B cell (primary cell): ENCODE results near the gene ZBTB40. TPM values are rescaled to one million over a fixed set of nuclear protein-coding genes. Genes with fewer than 3 reads are reported as not detected.
A peak's percentile ranks its signal among the peaks of the same experiment; 100 is the strongest.

Experiments
- ATAC-seq: fragments of 200-7000 bp; cut with Tn5 transposase; one replicate; pipeline ENCODE4 v1.10.0; 2021; ENCODE audit warnings: low read depth, mild to moderate bottlenecking, moderate number of reproducible peaks, moderate library complexity
- CTCF ChIA-PET: fragments of 350-600 bp; sonication (Branson Sonifier 250); formaldehyde crosslinking; loops from one replicate; lab custom pipeline; 2021; ENCODE audit warnings: antibody characterized with exemption, inconsistent platforms; lab: Charles Lee
- POLR2A ChIA-PET: fragments of 350-600 bp; sonication (Branson Sonifier 250); formaldehyde crosslinking; loops from one replicate; lab custom pipeline; 2021; ENCODE audit warnings: antibody characterized with exemption; lab: Charles Lee
- DNase-seq: peaks from one replicate; pipeline ENCODE4 v3.0.0; 2013
- H2AFZ ChIP-seq: 2 replicates; pipeline ENCODE4 v1.6.1; 2012; ENCODE audit warnings: mild to moderate bottlenecking, low read depth, low read length; ENCODE audit not compliant: insufficient read depth, poor library complexity, severe bottlenecking
- H3K27ac ChIP-seq, 2 donors: 1 replicate in 1 of 2; 2 replicates in 1 of 2; pipeline ENCODE4 v1.5.1; 2012 to 2013; ENCODE audit warnings: low read length in 2 of 2, mild to moderate bottlenecking in 2 of 2, moderate library complexity in 1 of 2
- H3K27me3 ChIP-seq, 4 experiments: fragments of 200-600 bp in 1 of 4; sonication (generic) in 1 of 4; replicated peaks in 1 of 4; 1 replicate in 2 of 4; 2 replicates in 2 of 4; pipeline versions ENCODE4 v1.6.1 to v1.7.0; 2013 to 2016; ENCODE audit warnings: low read length in 3 of 4, mild to moderate bottlenecking in 2 of 4, mixed read lengths in 1 of 4, moderate library complexity in 1 of 4; ENCODE audit not compliant: insufficient read depth in 4 of 4, control insufficient read depth in 3 of 4; ENCODE audit errors: control extremely low read depth in 1 of 4
- H3K36me3 ChIP-seq, 2 experiments: replicated peaks in 1 of 2; 1 replicate in 1 of 2; 2 replicates in 1 of 2; pipeline versions ENCODE4 v1.6.1 to v1.7.1; 2013; ENCODE audit warnings: low read length in 1 of 2; ENCODE audit not compliant: insufficient read depth in 2 of 2, control insufficient read depth in 1 of 2; ENCODE audit errors: control extremely low read depth in 1 of 2, extremely low read depth in 1 of 2
- H3K4me1 ChIP-seq, 2 donors: fragments of 200-600 bp in 1 of 2; sonication (generic) in 1 of 2; 1 replicate in 1 of 2; 2 replicates in 1 of 2; pipeline versions ENCODE4 v1.5.1 to v1.6.1; 2013 to 2017; ENCODE audit warnings: low read length in 2 of 2; ENCODE audit not compliant: control insufficient read depth in 2 of 2, insufficient read depth in 2 of 2
- H3K4me2 ChIP-seq: replicated peaks from 2 replicates; pipeline ENCODE3; 2012; ENCODE audit warnings: mild to moderate bottlenecking, low read depth, low read length; ENCODE audit not compliant: poor library complexity, severe bottlenecking
- H3K4me3 ChIP-seq, 5 experiments: fragments of 200-600 bp in 1 of 5; sonication (generic) in 1 of 5; 1 replicate in 3 of 5; 2 replicates in 2 of 5; pipeline versions ENCODE4 v1.5.1 to v1.7.0; 2011 to 2016; ENCODE audit warnings: low read length in 4 of 5, mild to moderate bottlenecking in 4 of 5, low read depth in 2 of 5, control low read depth in 1 of 5, moderate library complexity in 1 of 5; ENCODE audit not compliant: insufficient read depth in 1 of 5; ENCODE audit errors: control extremely low read depth in 1 of 5, extremely low read depth in 1 of 5
- H3K79me2 ChIP-seq: fragments of 200-600 bp; sonication (generic); one replicate; pipeline ENCODE4 v1.6.0; 2016; ENCODE audit warnings: low read length; ENCODE audit not compliant: control insufficient read depth, insufficient read depth
- H3K9ac ChIP-seq: fragments of 200-600 bp; sonication (generic); 2 replicates; pipeline ENCODE4 v1.6.1; 2017; ENCODE audit warnings: mild to moderate bottlenecking, low read length, moderate library complexity
- H3K9me3 ChIP-seq, 3 donors: one replicate each; pipeline versions ENCODE4 v1.6.1 to v1.7.1; 2013; ENCODE audit warnings: low read length in 2 of 3; ENCODE audit not compliant: control insufficient read depth in 2 of 3, insufficient read depth in 1 of 3; ENCODE audit errors: control extremely low read depth in 1 of 3
- H4K20me1 ChIP-seq: 2 replicates; pipeline ENCODE4 v1.6.0; 2012; ENCODE audit warnings: mild to moderate bottlenecking, low read length; ENCODE audit not compliant: insufficient read depth, control insufficient read depth, poor library complexity, severe bottlenecking
- H3K27ac Mint-ChIP-seq: one replicate; pipeline ENCODE4 v1.8.0; 2021; ENCODE audit warnings: mixed read lengths
- H3K27me3 Mint-ChIP-seq: one replicate; pipeline ENCODE4 v1.8.0; 2021; ENCODE audit warnings: mixed read lengths
- H3K4me1 Mint-ChIP-seq: one replicate; pipeline ENCODE4 v1.8.0; 2021; ENCODE audit warnings: mixed read lengths
- H3K4me3 Mint-ChIP-seq: one replicate; pipeline ENCODE4 v1.8.0; 2021; ENCODE audit warnings: mixed read lengths
- H3K9me3 Mint-ChIP-seq: one replicate; pipeline ENCODE4 v1.8.0; 2022; ENCODE audit warnings: mixed read lengths; ENCODE audit not compliant: insufficient read depth
- CTCF ChIP-seq: fragments of 200-600 bp; IDR thresholded peaks from one replicate; pipeline ENCODE4 v1.8.0; 2022; ENCODE audit warnings: antibody characterized with exemption, mild to moderate bottlenecking
- EZH2 ChIP-seq: IDR thresholded peaks from 2 replicates; pipeline ENCODE4 v1.6.1; 2012; ENCODE audit warnings: borderline replicate concordance, low read depth, mild to moderate bottlenecking, moderate library complexity, low read length; ENCODE audit not compliant: insufficient read depth, poor library complexity, severe bottlenecking
- WGBS: methylation state at CpG from one replicate; pipeline ENCODE4 v1.1.5; 2013; ENCODE audit warnings: missing lambda C conversion rate; ENCODE audit not compliant: insufficient coverage; 5-methylcytosine and 5-hydroxymethylcytosine counted together
- intact Hi-C: fragments of 100-400 bp; cut with micrococcal nuclease; formaldehyde crosslinking; loops from one replicate; pipeline ENCODE4 v1.10.0; 2022
- polyA plus RNA-seq: library from polyadenylated mRNA; depleted of rRNA; stranded (reverse); fragments of >200 nt; gene quantifications from 2 replicates; pipeline ENCODE4 v1.2.3, GENCODE V29; 2012
- total RNA-seq, 2 donors: library from RNA; stranded (reverse); fragments of 120-200 nt in 1 of 2; gene quantifications; 1 replicate in 1 of 2; 2 replicates in 1 of 2; pipeline versions ENCODE4 v1.2.3 to v1.2.4, GENCODE V29; 2013 to 2022

Gene ZBTB40
- total and polyA plus RNA-seq, 2 donors (not counting 1 experiment from before 2014, with no cell fraction given) = 30.9 to 51.9 TPM

- ChIA-PET CTCF (no interaction called here), POLR2A (no interaction called here)
- H3K27me3 Mint-ChIP-seq = no peaks in the 10 kb centered on the region
- H3K4me3 Mint-ChIP-seq = no peak overlapping the region
- Histone ChIP-seq H3K4me1 (no peaks in the 10 kb centered on the region), H3K79me2 (no peaks in the 10 kb centered on the region), H3K9ac (no peak overlapping the region), H3K4me2 (no peak overlapping the region), H3K27ac (no peak overlapping the region), H3K4me3 (no peak overlapping the region), H3K27me3 (no peaks in the 10 kb centered on the region), H2AFZ (no peak overlapping the region), H4K20me1 (no peaks in the 10 kb centered on the region), H3K9me3 (no peaks in the 10 kb centered on the region), H3K36me3 (no peaks in the 10 kb centered on the region)
- H3K9me3 Mint-ChIP-seq = no peaks in the 10 kb centered on the region
- WGBS = 90% methylated on average over 12 of the region's 13 CpGs
- peaks cover 11% of the 10 kb centered on the region for H3K4me1 Mint-ChIP-seq
- ATAC-seq (no peak), DNase-seq (no peak)
- H3K27ac Mint-ChIP-seq = no peak overlapping the region
- intact Hi-C loops = no loop called here
- TF ChIP-seq EZH2 (no peak), CTCF (no peak)
These were observed 85.9 kb downstream of the ZBTB40 start for GRCh38 chr1:22537441-22538139.

DNA sequence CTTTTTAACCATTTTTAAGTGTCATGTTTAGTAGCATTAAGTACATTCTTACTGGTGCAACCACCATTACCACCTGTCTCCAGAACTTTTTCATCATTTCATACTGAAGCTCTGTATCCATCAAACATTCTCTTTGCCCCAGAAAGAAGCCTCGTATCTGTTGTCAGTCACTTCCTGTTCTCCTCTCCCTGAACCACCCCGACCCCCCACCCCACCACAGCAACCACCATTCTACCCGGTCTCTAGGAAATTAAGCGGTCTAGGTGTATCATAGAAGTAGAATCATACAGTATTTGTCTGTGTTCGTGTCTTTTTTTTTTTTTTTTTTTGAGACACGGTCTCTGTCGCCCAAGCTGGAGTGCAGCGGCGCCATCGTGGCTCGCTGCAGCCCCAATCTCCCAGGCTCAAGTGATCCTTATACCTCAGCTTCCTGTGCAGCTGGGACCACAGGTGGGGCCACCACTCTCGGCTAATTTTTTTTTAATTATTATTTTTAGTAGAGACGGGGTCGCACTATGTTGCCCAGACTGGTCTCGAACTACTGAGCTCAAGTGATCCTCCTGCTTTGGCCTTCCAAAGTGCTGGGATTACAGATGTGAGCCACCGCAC lies 88.0 kb downstream of the ZBTB40 start:
- no peak overlapping the region for H3K4me3 ChIP-seq
- no peaks in the 10 kb centered on the region for H3K79me2 ChIP-seq
- no peak overlapping the region for H3K9ac ChIP-seq
- H3K4me2 ChIP-seq = peak overlapping the region; percentile 22
- Mint-ChIP-seq H3K4me1 (peaks cover 11% of the 10 kb centered on the region), H3K4me3 (no peak overlapping the region), H3K27me3 (no peaks in the 10 kb centered on the region), H3K9me3 (no peaks in the 10 kb centered on the region), H3K27ac (no peak overlapping the region)
- intact Hi-C loops = no loop called here
- no peaks in the 10 kb centered on the region for H3K4me1 ChIP-seq
- TF ChIP-seq EZH2 (no peak), CTCF (no peak)
- ATAC-seq (no peak), DNase-seq (no peak)
- ChIA-PET POLR2A (no interaction called here), CTCF (interaction anchor here (0.7 kb wide), 1 partner anchor 169 kb away, joined by 4 read pairs; no protein-coding TSS in a partner anchor)
- no peak overlapping the region for H3K27ac ChIP-seq
- no peaks in the 10 kb centered on the region for H4K20me1 ChIP-seq
- 38% methylated on average over 5 of the region's 16 CpGs for WGBS
- H3K27me3 ChIP-seq = no peaks in the 10 kb centered on the region
- no peaks in the 10 kb centered on the region for H3K9me3 ChIP-seq
- no peak overlapping the region for H2AFZ ChIP-seq
- H3K36me3 ChIP-seq = no peaks in the 10 kb centered on the region
